IMR-90 (cell line): Measurements from ENCODE around the gene PGAM4. TPM values are rescaled to one million over a fixed set of nuclear protein-coding genes. Genes with fewer than 3 reads are reported as not detected.

Source experiments
- ATAC-seq: fragments of 200-7000 bp; cut with Tn5 transposase; 2 replicates; pipeline ENCODE4 v1.9.1; 2020; ENCODE audit warnings: low read depth, mild to moderate bottlenecking, moderate library complexity
- BruUV-seq: library from RNA; stranded (reverse); fragments of 400-500 nt; replicated peaks from 2 replicates; lab custom pipeline; 2021; lab: Mats Ljungman, UMichigan
- CTCF ChIA-PET: fragments of 300-600 bp; formaldehyde crosslinking; extraction: SDS; loops from one replicate; lab custom pipeline; 2021; ENCODE audit warnings: antibody characterized with exemption; lab: Yijun Ruan, JAX
- POLR2A ChIA-PET: fragments of 300-600 bp; sonication (Branson Sonifier 250); formaldehyde crosslinking; loops from one replicate; lab custom pipeline; 2022; ENCODE audit warnings: antibody characterized with exemption; ENCODE audit not compliant: unreplicated experiment; lab: Charles Lee
- DNase-seq: peaks from one replicate; pipeline ENCODE4 v3.0.0; 2013
- H2AFZ ChIP-seq: replicated peaks from 2 replicates; pipeline ENCODE3; 2013; ENCODE audit warnings: low read length, mild to moderate bottlenecking; ENCODE audit not compliant: poor library complexity
- H2AK5ac ChIP-seq: 2 replicates; pipeline ENCODE4 v1.6.1; 2013; ENCODE audit warnings: low read depth, low read length, inconsistent platforms
- H2AK9ac ChIP-seq: replicated peaks from 2 replicates; pipeline ENCODE3; 2013; ENCODE audit warnings: mild to moderate bottlenecking, low read depth, low read length, moderate library complexity; ENCODE audit not compliant: poor library complexity
- H2BK120ac ChIP-seq: 2 replicates; pipeline ENCODE4 v1.6.1; 2013; ENCODE audit warnings: low read depth, low read length, inconsistent platforms
- H2BK15ac ChIP-seq: 3 replicates; pipeline ENCODE4 v1.6.1; 2013; ENCODE audit warnings: low read depth, low read length, inconsistent platforms
- H2BK20ac ChIP-seq: 2 replicates; pipeline ENCODE4 v1.6.1; 2013; ENCODE audit warnings: low read depth, mild to moderate bottlenecking, inconsistent platforms, low read length, moderate library complexity
- H2BK5ac ChIP-seq: 2 replicates; pipeline ENCODE4 v1.6.1; 2013; ENCODE audit warnings: mild to moderate bottlenecking, low read depth, low read length, inconsistent platforms; ENCODE audit not compliant: poor library complexity, severe bottlenecking
- H3K14ac ChIP-seq: replicated peaks from 2 replicates; pipeline ENCODE4 v1.6.1; 2013; ENCODE audit warnings: low read depth, low read length, inconsistent platforms
- H3K18ac ChIP-seq: 2 replicates; pipeline ENCODE4 v1.6.1; 2013; ENCODE audit warnings: low read depth, low read length, control low read depth
- H3K23ac ChIP-seq: 2 replicates; pipeline ENCODE4 v1.6.1; 2013; ENCODE audit warnings: low read depth, low read length, inconsistent platforms
- H3K27ac ChIP-seq: 2 replicates; pipeline ENCODE4 v1.5.1; 2013; ENCODE audit warnings: mild to moderate bottlenecking, control low read depth, low read length; ENCODE audit not compliant: insufficient read depth
- H3K27me3 ChIP-seq: 2 replicates; pipeline ENCODE4 v1.6.1; 2013; ENCODE audit warnings: low read length; ENCODE audit not compliant: control insufficient read depth, insufficient read depth
- H3K36me3 ChIP-seq: 2 replicates; pipeline ENCODE4 v1.6.1; 2013; ENCODE audit warnings: low read length, mixed read lengths; ENCODE audit not compliant: control insufficient read depth, insufficient read depth
- H3K4ac ChIP-seq: 2 replicates; pipeline ENCODE4 v1.6.1; 2013; ENCODE audit warnings: low read depth, low read length, inconsistent platforms
- H3K4me1 ChIP-seq: 2 replicates; pipeline ENCODE4 v1.6.1; 2013; ENCODE audit warnings: low read length, mixed read lengths; ENCODE audit not compliant: control insufficient read depth, insufficient read depth
- H3K4me2 ChIP-seq: 2 replicates; pipeline ENCODE4 v1.6.1; 2013; ENCODE audit warnings: low read depth, mild to moderate bottlenecking, control low read depth, low read length, moderate library complexity
- H3K4me3 ChIP-seq: 2 replicates; pipeline ENCODE4 v1.5.1; 2013; ENCODE audit warnings: low read depth, mild to moderate bottlenecking, control low read depth, low read length, moderate library complexity; ENCODE audit not compliant: insufficient read depth
- H3K56ac ChIP-seq: 2 replicates; pipeline ENCODE4 v1.6.1; 2013; ENCODE audit warnings: low read length, inconsistent platforms; ENCODE audit not compliant: insufficient read depth; ENCODE audit errors: extremely low read depth
- H3K79me1 ChIP-seq, 2 experiments: 2 replicates each; pipeline ENCODE4 v1.6.1; 2013; ENCODE audit warnings: low read length in 2 of 2, inconsistent platforms in 1 of 2, low read depth in 1 of 2
- H3K9ac ChIP-seq: 2 replicates; pipeline ENCODE4 v1.6.1; 2013; ENCODE audit warnings: low read depth, low read length, control low read depth
- H3K9me1 ChIP-seq: 2 replicates; pipeline ENCODE4 v1.6.1; 2013; ENCODE audit warnings: low read length, inconsistent platforms; ENCODE audit not compliant: insufficient read depth
- H3K9me3 ChIP-seq: 2 replicates; pipeline ENCODE4 v1.6.1; 2013; ENCODE audit warnings: low read length; ENCODE audit not compliant: control insufficient read depth, insufficient read depth
- H4K20me1 ChIP-seq: 2 replicates; pipeline ENCODE4 v1.6.1; 2013; ENCODE audit warnings: low read length, inconsistent platforms; ENCODE audit not compliant: insufficient read depth
- H4K5ac ChIP-seq: 2 replicates; pipeline ENCODE4 v1.6.1; 2013; ENCODE audit warnings: mild to moderate bottlenecking, low read depth, low read length, control low read depth
- H4K8ac ChIP-seq, 2 experiments: 2 replicates each; pipeline ENCODE4 v1.6.1; 2013; ENCODE audit warnings: low read depth in 2 of 2, low read length in 2 of 2, control low read depth in 1 of 2, inconsistent platforms in 1 of 2
- H4K91ac ChIP-seq: 2 replicates; pipeline ENCODE4 v1.6.1; 2013; ENCODE audit warnings: low read depth, low read length, inconsistent platforms; ENCODE audit not compliant: insufficient read depth
- BHLHE40 ChIP-seq: fragments of 150-350 bp; IDR thresholded peaks from 2 replicates; pipeline ENCODE4 v1.6.1; 2016; ENCODE audit warnings: mild to moderate bottlenecking, low read depth, low read length
- CHD1 ChIP-seq: IDR thresholded peaks from 2 replicates; pipeline ENCODE4 v1.6.1; 2012; ENCODE audit warnings: low read depth, low read length, improper control_type of control experiment
- CTCF ChIP-seq: conservative IDR thresholded peaks from 2 replicates; pipeline ENCODE4 v1.5.1; 2012; ENCODE audit warnings: mild to moderate bottlenecking, low read depth, low read length, improper control_type of control experiment
- ELK1 ChIP-seq: fragments of 150-350 bp; IDR thresholded peaks from 2 replicates; pipeline ENCODE4 v1.6.1; 2016; ENCODE audit warnings: low read depth, mild to moderate bottlenecking, low read length, moderate library complexity, borderline replicate concordance
- FOS ChIP-seq: fragments of 150-350 bp; IDR thresholded peaks from 2 replicates; pipeline ENCODE4 v1.6.1; 2016; ENCODE audit warnings: low read depth, low read length
- MXI1 ChIP-seq: IDR thresholded peaks from 2 replicates; pipeline ENCODE4 v1.6.1; 2012; ENCODE audit warnings: low read depth, mild to moderate bottlenecking, low read length, moderate library complexity, borderline replicate concordance
- RAD21 ChIP-seq: IDR thresholded peaks from 2 replicates; pipeline ENCODE4 v1.6.1; 2012; ENCODE audit warnings: low read length, improper control_type of control experiment
- USF2 ChIP-seq: fragments of 150-350 bp; IDR thresholded peaks from 2 replicates; pipeline ENCODE4 v1.6.1; 2017; ENCODE audit warnings: mild to moderate bottlenecking, antibody characterized with exemption, low read length, low read depth
- WGBS, 2 experiments: methylation state at CpG; one replicate each; pipeline versions ENCODE4 v1.1.5 to v1.1.7; 2013; ENCODE audit warnings: missing lambda C conversion rate in 2 of 2; ENCODE audit not compliant: insufficient read length in 1 of 2; ENCODE audit errors: extremely low coverage in 2 of 2; 5-methylcytosine and 5-hydroxymethylcytosine counted together
- dilution Hi-C: fragments of 300-500 bp; cut with HindIII; formaldehyde crosslinking; loops from one replicate; pipeline ENCODE4 v1.14.3; 2018; ENCODE audit warnings: low sequenced_read_pairs; ENCODE audit not compliant: unreplicated experiment
- in situ Hi-C: fragments of 300-500 bp; cut with MboI; formaldehyde crosslinking; loops from 3 replicates; pipeline ENCODE4 v1.14.3; 2019; ENCODE audit warnings: low sequenced_read_pairs, inconsistent platforms, mixed read lengths
- intact Hi-C: fragments of 100-400 bp; cut with micrococcal nuclease; formaldehyde crosslinking; loops from 2 replicates; pipeline ENCODE4 v1.10.0; 2022
- polyA plus RNA-seq, 3 experiments: library from polyadenylated mRNA; depleted of rRNA; stranded (reverse); fragments of >200 nt; gene quantifications; 2 replicates each; pipeline ENCODE4 v1.2.3, GENCODE V29; 2012; ENCODE audit warnings: low replicate concordance in 1 of 3
- total RNA-seq: library from RNA; depleted of rRNA; stranded (reverse); fragments of >200 nt; gene quantifications from 2 replicates; pipeline ENCODE4 v1.2.3, GENCODE V29; 2012

PGAM4 gene
- total and polyA plus RNA-seq, 2 of the 4 experiments (the other 2 are of a cell fraction), result 0.46 to 0.72 TPM

GRCh38 chrX:77938083-77938680 is 31.3 kb downstream of the PGAM4 start:
- POLR2A ChIA-PET, result no interaction called here
- Histone ChIP-seq H3K27me3 (no peaks in the 10 kb centered on the region), H3K36me3 (no peaks in the 10 kb centered on the region), H3K9ac (no peak overlapping the region), H3K18ac (no peak overlapping the region), H3K4ac (no peak overlapping the region), H4K8ac (no peak overlapping the region), H3K9me3 (no peaks in the 10 kb centered on the region), H3K9me1 (no peaks in the 10 kb centered on the region; the same call in 1 of the 2 replicates), H2BK15ac (no peak overlapping the region), H4K5ac (no peak overlapping the region), H2BK5ac (no peak overlapping the region), H3K23ac (no peak overlapping the region), H3K56ac (no peak overlapping the region), H3K79me1 (no peaks in the 10 kb centered on the region; a peak in 2 of 4 replicates), H2BK20ac (no peak overlapping the region), H2AK9ac (no peak overlapping the region), H3K4me2 (no peak overlapping the region), H3K4me1 (no peaks in the 10 kb centered on the region; the same call in 1 of the 2 replicates), H3K14ac (no peak overlapping the region), H2AK5ac (no peak overlapping the region), H4K91ac (no peak overlapping the region), H3K4me3 (no peak overlapping the region), H3K27ac (no peak overlapping the region), H2BK120ac (no peak overlapping the region; the same call in 1 of the 2 replicates), H2AFZ (no peak overlapping the region), H4K20me1 (no peaks in the 10 kb centered on the region)
- TF ChIP-seq ELK1 (no peak), CHD1 (no peak), USF2 (no peak), BHLHE40 (no peak), CTCF (no peak), FOS (no peak), MXI1 (no peak), RAD21 (no peak)
- WGBS, 2 experiments, result no CpG with 5 or more reads among the region's 4 CpGs
- no TSS peak for BruUV-seq
- intact Hi-C loops (no loop called here), dilution Hi-C loops (no loop called here), in situ Hi-C loops (no loop called here)
- CTCF ChIA-PET, result no interaction called here
- no peak for ATAC-seq
- no peak for DNase-seq
